OCI-LY3 (cell line): Measurements from ENCODE around the gene TRPV2.

ENCODE experiments used
- EZH2phosphoT487 ChIP-seq: fragments of 200-600 bp; shearing (Covaris generic); IDR thresholded peaks from 2 replicates; pipeline ENCODE4 v1.6.1; 2018; ENCODE audit warnings: antibody characterized with exemption, mixed run types, low read depth
- TF ChIP-seq, protein P1 (sequence below): fragments of 200-600, 300-600 bp; sonication (generic); IDR thresholded peaks from 2 replicates; pipeline ENCODE4 v1.5.1; 2014; ENCODE audit warnings: antibody characterized with exemption, low read length, low read depth

DNA sequence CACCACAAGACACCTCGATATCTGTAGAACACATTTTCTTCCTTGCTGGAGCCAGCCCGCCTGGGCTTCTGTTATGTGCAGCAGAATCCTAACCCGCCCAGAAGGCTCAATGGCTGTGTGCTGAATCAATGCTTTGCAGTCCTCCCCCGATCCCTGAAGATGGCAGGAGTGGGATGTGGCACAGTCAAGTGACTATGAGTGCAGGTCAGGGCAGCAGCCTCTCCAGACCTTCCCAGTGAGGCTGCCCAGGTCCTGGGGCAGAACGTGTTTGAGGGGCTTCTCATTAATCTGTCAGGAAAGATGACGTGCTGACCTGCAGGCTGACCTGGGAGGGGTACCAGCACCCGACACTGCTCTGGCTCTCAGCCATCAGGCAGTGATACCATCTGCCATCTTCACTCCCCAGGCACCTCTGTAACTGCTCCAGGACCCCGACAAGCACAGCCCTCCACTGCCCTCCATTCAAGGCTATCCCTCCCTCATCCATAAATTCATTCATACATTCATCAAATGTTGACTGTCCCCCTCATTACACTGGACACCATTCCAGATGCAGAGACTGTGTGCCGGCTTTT lies 41.5 kb downstream of the TRPV2 start:
- TF ChIP-seq, protein P1, sequence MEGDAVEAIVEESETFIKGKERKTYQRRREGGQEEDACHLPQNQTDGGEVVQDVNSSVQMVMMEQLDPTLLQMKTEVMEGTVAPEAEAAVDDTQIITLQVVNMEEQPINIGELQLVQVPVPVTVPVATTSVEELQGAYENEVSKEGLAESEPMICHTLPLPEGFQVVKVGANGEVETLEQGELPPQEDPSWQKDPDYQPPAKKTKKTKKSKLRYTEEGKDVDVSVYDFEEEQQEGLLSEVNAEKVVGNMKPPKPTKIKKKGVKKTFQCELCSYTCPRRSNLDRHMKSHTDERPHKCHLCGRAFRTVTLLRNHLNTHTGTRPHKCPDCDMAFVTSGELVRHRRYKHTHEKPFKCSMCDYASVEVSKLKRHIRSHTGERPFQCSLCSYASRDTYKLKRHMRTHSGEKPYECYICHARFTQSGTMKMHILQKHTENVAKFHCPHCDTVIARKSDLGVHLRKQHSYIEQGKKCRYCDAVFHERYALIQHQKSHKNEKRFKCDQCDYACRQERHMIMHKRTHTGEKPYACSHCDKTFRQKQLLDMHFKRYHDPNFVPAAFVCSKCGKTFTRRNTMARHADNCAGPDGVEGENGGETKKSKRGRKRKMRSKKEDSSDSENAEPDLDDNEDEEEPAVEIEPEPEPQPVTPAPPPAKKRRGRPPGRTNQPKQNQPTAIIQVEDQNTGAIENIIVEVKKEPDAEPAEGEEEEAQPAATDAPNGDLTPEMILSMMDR = no peak
- no peak for TF ChIP-seq EZH2phosphoT487
